ENCODE measurements around the gene FAT3. TPM values are rescaled to one million over a fixed set of nuclear protein-coding genes. Genes with fewer than 3 reads are reported as not detected.
A peak's percentile ranks its signal among the peaks of the same experiment; 100 is the strongest.

The FAT3 gene
- polyA plus RNA-seq, 3 donors = not detected

DNA sequence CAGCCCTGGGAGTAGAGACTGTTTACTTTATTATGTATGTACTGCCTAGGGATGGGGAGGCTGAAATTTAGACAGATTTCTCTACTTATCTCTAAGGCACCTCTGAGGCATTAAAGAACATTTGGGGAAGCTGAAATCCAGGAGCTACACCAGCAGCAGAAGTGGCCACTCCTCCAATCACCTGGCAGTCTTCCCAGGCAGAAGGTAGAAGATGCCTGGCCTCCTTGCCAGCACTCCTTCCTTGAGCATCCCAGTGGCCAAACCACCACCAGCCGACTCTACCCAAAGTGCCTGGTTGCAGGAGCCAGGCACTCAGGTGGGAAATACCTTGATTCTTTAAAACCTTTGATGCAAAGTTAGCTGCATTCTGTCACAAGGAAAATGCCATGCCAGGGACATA lies 1.9 kb upstream of the FAT3 start:
- Mint-ChIP-seq H3K36me3 (peaks cover 0 to 6% of the 10 kb centered on the region in 2 donors), H3K27me3 (ENCODE audit: low read depth in 3 of 3) (peaks cover 49 to 56% (median 54%) of the 10 kb centered on the region in 3 donors), H3K4me1 (no peaks in the 10 kb centered on the region), H3K4me3 (no peak overlapping the region), H3K9me3 (peaks cover 0 to 21% (median 6%) of the 10 kb centered on the region in 7 donors), H3K27ac (no peak overlapping the region)
- Histone ChIP-seq H3K4me2 (replicated peaks; ENCODE audit: extremely low read depth, low read length, poor library complexity, severe bottlenecking) (no peak overlapping the region), H2AFZ (ENCODE audit: insufficient read depth, low read depth, low read length, poor library complexity, severe bottlenecking) (no peak overlapping the region), H3K27me3 (ENCODE audit: control insufficient read depth in 2 of 2, insufficient read depth in 2 of 2, low read length in 2 of 2) (peaks cover 13 to 65% of the 10 kb centered on the region in 2 donors), H3K27ac (ENCODE audit: low read depth in 1 of 2, low read length in 2 of 2) (no peak overlapping the region), H3K9me3 (replicated peaks in 1 of 2; ENCODE audit: control insufficient read depth in 1 of 2, insufficient read depth in 1 of 2, low read length in 2 of 2) (no peaks in the 10 kb centered on the region), H3K9ac (ENCODE audit: insufficient read depth, low read length, poor library complexity, severe bottlenecking) (no peak overlapping the region), H3K79me2 (ENCODE audit: insufficient read depth, low read length) (no peaks in the 10 kb centered on the region), H4K20me1 (ENCODE audit: insufficient read depth, low read length) (no peaks in the 10 kb centered on the region), H3K4me3 (replicated peaks in 1 of 3; ENCODE audit: low read depth in 2 of 3, low read length in 3 of 3) (no peak overlapping the region), H3K36me3 (replicated peaks in 1 of 2; ENCODE audit: control insufficient read depth in 1 of 2, insufficient read depth in 2 of 2, low read length in 2 of 2) (no peaks in the 10 kb centered on the region), H3K4me1 (ENCODE audit: control insufficient read depth in 1 of 2, insufficient read depth in 2 of 2, low read length in 2 of 2) (no peaks in the 10 kb centered on the region)
- DNase-seq = no peak
- intact Hi-C loops (cut with micrococcal nuclease) = no loop called here
- WGBS (ENCODE audit: insufficient coverage) = no CpG with 5 or more reads among the region's 1 CpG
- TF ChIP-seq CTCF (IDR thresholded peaks at IDR 0.05) = no peak

- Mint-ChIP-seq H3K9me3 (peaks cover 0 to 21% (median 6%) of the 10 kb centered on the region in 7 donors), H3K4me1 (no peaks in the 10 kb centered on the region), H3K27ac (no peak overlapping the region), H3K36me3 (peaks cover 0 to 6% of the 10 kb centered on the region in 2 donors), H3K4me3 (peak overlapping the region in 1 of 2 donors; percentile 81), H3K27me3 (ENCODE audit: low read depth in 3 of 3) (peaks cover 59 to 66% (median 66%) of the 10 kb centered on the region in 3 donors)
- no peaks in the 10 kb centered on the region for H3K9me3 ChIP-seq (replicated peaks in 1 of 2; ENCODE audit: control insufficient read depth in 1 of 2, insufficient read depth in 1 of 2, low read length in 2 of 2)
- H3K4me3 ChIP-seq (replicated peaks in 1 of 3; ENCODE audit: low read depth in 2 of 3, low read length in 3 of 3) = no peak overlapping the region
- H4K20me1 ChIP-seq (ENCODE audit: insufficient read depth, low read length) = no peaks in the 10 kb centered on the region
- WGBS (ENCODE audit: insufficient coverage) = 0% methylated on average over 6 of the region's 8 CpGs
- no peak overlapping the region for H3K27ac ChIP-seq (ENCODE audit: low read depth in 1 of 2, low read length in 2 of 2)
- intact Hi-C loops (cut with micrococcal nuclease) = no loop called here
- H3K36me3 ChIP-seq (replicated peaks in 1 of 2; ENCODE audit: control insufficient read depth in 1 of 2, insufficient read depth in 2 of 2, low read length in 2 of 2) = no peaks in the 10 kb centered on the region
- no peak overlapping the region for H3K9ac ChIP-seq (ENCODE audit: insufficient read depth, low read length, poor library complexity, severe bottlenecking)
- no peaks in the 10 kb centered on the region for H3K79me2 ChIP-seq (ENCODE audit: insufficient read depth, low read length)
- no peaks in the 10 kb centered on the region for H3K4me1 ChIP-seq (ENCODE audit: control insufficient read depth in 1 of 2, insufficient read depth in 2 of 2, low read length in 2 of 2)
- peaks cover 25 to 77% of the 10 kb centered on the region in 2 donors for H3K27me3 ChIP-seq (ENCODE audit: control insufficient read depth in 2 of 2, insufficient read depth in 2 of 2, low read length in 2 of 2)
- H3K4me2 ChIP-seq (replicated peaks; ENCODE audit: extremely low read depth, low read length, poor library complexity, severe bottlenecking) = no peak overlapping the region
- H2AFZ ChIP-seq (ENCODE audit: insufficient read depth, low read depth, low read length, poor library complexity, severe bottlenecking) = no peak overlapping the region
- no peak for DNase-seq
- no peak for TF ChIP-seq CTCF (IDR thresholded peaks at IDR 0.05)
Observed at GRCh38 chr11:92224054-92224406, 588 bp upstream of the FAT3 start.

Measured in CD14-positive monocyte (primary cell).